ENCODE data around the gene OR7A5. TPM values are rescaled to one million over a fixed set of nuclear protein-coding genes. Genes with fewer than 3 reads are reported as not detected.
A peak's percentile ranks its signal among the peaks of the same experiment; 100 is the strongest.

The OR7A5 gene
- not detected in 2 replicates for total RNA-seq

DNA sequence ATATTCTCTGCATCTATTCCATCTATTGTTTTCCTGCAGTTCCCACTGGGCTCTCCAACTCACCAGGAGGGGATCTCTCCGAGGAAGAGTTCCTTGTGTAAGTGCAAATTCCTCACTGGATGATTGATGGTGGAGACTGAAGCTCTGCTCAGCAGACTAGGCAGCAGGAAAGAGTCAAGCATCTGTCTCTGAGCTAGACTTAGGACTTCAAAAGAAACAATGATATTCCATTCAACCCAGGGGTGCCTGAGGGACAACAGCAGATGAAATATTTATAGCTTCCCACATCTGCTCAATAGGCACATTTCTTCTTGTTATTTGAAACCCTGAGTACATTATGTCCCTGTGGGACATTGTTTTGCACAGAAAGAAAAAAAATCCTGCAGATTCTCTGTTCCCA is at the start of gene OR7A5, which contains the start of gene OR7C1:
OR7A5 (minus strand) TSS at position 175 of the 400 bp plus-strand sequence. CDS start 6,944 bp downstream, outside the sequence.
OR7C1 (minus strand) TSS at position 175 of the 400 bp plus-strand sequence. CDS start 35,049 bp downstream, outside the sequence.
- peaks cover 2% of the 10 kb centered on the region for H3K27me3 Mint-ChIP-seq
- peaks cover 4% of the 10 kb centered on the region for H3K4me1 Mint-ChIP-seq
- ChIA-PET CTCF (no interaction called here), POLR2A (no interaction called here)
- intact Hi-C loops (cut with micrococcal nuclease): no loop called here
- H3K27ac Mint-ChIP-seq: no peak within 1 kb of the TSS
- no peak within 1 kb of the TSS for H3K4me3 Mint-ChIP-seq
- H3K36me3 Mint-ChIP-seq (ENCODE audit: low read depth): no peaks in the 10 kb centered on the region
- no peaks in the 10 kb centered on the region for H3K9me3 Mint-ChIP-seq
- ATAC-seq (ENCODE audit: low read depth): no peak
- no peak for DNase-seq
- no peak for TF ChIP-seq CTCF (IDR thresholded peaks at IDR 0.05)

GRCh38 chr19:14871619-14872230 is 36.7 kb upstream of the OR7A5 start:
- H3K4me3 Mint-ChIP-seq: no peak overlapping the region
- POLR2A ChIA-PET: no interaction called here
- H3K27ac Mint-ChIP-seq: no peak overlapping the region
- H3K9me3 Mint-ChIP-seq: no peaks in the 10 kb centered on the region
- DNase-seq (no peak), ATAC-seq (ENCODE audit: low read depth) (no peak)
- CTCF ChIA-PET: no interaction called here
- intact Hi-C loops (cut with micrococcal nuclease): loop anchor here (5.0 kb wide), 2 partner anchors 299 to 686 kb away; partner anchors contain the start of gene NDUFB7
- peak; percentile 38 for TF ChIP-seq CTCF (IDR thresholded peaks at IDR 0.05)
- no peaks in the 10 kb centered on the region for H3K36me3 Mint-ChIP-seq (ENCODE audit: low read depth)
- peaks cover 22% of the 10 kb centered on the region for H3K27me3 Mint-ChIP-seq
- H3K4me1 Mint-ChIP-seq: no peaks in the 10 kb centered on the region

DNA sequence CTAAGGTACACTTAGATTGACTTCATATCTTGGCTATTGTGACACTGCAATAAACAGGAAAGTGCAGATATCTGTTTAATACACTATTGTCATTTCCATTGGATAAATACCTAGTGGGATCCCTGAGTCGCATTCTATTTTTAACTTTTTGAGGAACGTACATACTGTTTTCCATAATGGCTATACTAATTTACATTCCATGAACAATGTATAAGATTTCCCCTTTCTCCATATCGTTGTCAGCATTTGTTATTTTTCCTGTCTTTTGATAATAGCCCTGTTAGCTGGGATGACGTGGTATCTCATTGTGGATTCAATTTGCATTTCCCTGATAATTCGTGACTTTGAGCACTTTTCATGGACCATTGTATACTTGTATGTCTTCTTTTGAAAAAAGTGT is 33.5 kb upstream of the OR7A5 start:
- POLR2A ChIA-PET: no interaction called here
- CTCF ChIA-PET: no interaction called here
- peaks cover 15% of the 10 kb centered on the region for H3K27me3 Mint-ChIP-seq
- DNase-seq (no peak), ATAC-seq (ENCODE audit: low read depth) (no peak)
- no peaks in the 10 kb centered on the region for H3K36me3 Mint-ChIP-seq (ENCODE audit: low read depth)
- no peak overlapping the region for H3K4me3 Mint-ChIP-seq
- no peak overlapping the region for H3K27ac Mint-ChIP-seq
- no peaks in the 10 kb centered on the region for H3K9me3 Mint-ChIP-seq
- intact Hi-C loops (cut with micrococcal nuclease): no loop called here
- H3K4me1 Mint-ChIP-seq: no peaks in the 10 kb centered on the region
- no peak for TF ChIP-seq CTCF (IDR thresholded peaks at IDR 0.05)

DNA sequence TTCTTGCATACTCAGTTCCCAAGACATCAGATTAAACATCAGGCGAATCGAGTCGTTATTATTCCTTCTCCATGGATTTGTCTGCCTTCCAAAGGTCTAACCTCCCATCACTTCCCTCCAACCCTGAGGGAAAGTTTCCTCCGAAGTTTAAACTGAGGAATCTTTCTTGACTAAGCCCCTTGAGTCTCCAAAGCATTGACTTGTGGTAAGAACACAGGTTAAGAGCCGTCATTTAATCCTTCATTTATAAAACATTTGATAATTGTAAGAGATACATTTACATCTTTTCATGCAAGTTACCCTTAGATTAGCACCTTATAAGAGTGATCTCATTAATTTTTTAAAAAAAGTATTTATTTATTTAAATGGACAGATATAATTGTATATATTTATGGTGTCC is 13.8 kb upstream of the OR7A5 start, which contains the start of gene OR7A10:
OR7A10 (minus strand) TSS at position 101 of the 400 bp plus-strand sequence. CDS start 7,045 bp downstream, outside the sequence.
- CTCF ChIA-PET: no interaction called here
- POLR2A ChIA-PET: interaction anchor here (0.6 kb wide), 1 partner anchor 238 kb away, joined by 3 read pairs; no protein-coding TSS in a partner anchor
- no peak for TF ChIP-seq CTCF (IDR thresholded peaks at IDR 0.05)
- H3K27ac Mint-ChIP-seq: no peak within 1 kb of the TSS
- no peaks in the 10 kb centered on the region for H3K9me3 Mint-ChIP-seq
- no peaks in the 10 kb centered on the region for H3K4me1 Mint-ChIP-seq
- DNase-seq: no peak
- H3K27me3 Mint-ChIP-seq: peaks cover 15% of the 10 kb centered on the region
- no peak within 1 kb of the TSS for H3K4me3 Mint-ChIP-seq
- no peak for ATAC-seq (ENCODE audit: low read depth)
- H3K36me3 Mint-ChIP-seq (ENCODE audit: low read depth): no peaks in the 10 kb centered on the region
- intact Hi-C loops (cut with micrococcal nuclease): no loop called here

DNA sequence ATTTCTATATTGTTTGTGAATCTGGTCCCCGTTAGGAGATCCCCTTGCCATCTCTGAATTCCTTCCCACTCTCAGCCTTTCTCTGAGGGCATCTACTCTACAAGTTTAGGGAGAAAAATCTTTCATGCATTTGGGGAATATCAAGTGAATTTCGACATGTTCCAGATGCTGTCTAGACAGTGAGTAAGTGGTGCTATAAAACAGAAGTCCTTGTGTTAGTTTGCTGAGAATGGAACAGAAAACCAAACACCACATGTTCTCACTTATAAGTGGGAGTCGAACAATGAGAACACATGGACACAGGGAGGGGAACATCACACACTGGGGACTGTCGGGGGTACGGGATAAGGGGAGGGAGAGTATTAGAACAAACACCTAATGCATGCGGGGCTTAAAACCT is 8.6 kb upstream of the OR7A5 start:
- DNase-seq: no peak
- CTCF ChIA-PET: no interaction called here
- peaks cover 11% of the 10 kb centered on the region for H3K27me3 Mint-ChIP-seq
- no peak for ATAC-seq (ENCODE audit: low read depth)
- intact Hi-C loops (cut with micrococcal nuclease): no loop called here
- no peaks in the 10 kb centered on the region for H3K36me3 Mint-ChIP-seq (ENCODE audit: low read depth)
- no peak overlapping the region for H3K27ac Mint-ChIP-seq
- H3K4me1 Mint-ChIP-seq: no peaks in the 10 kb centered on the region
- no peak for TF ChIP-seq CTCF (IDR thresholded peaks at IDR 0.05)
- POLR2A ChIA-PET: no interaction called here
- H3K9me3 Mint-ChIP-seq: no peaks in the 10 kb centered on the region
- no peak overlapping the region for H3K4me3 Mint-ChIP-seq
